ENCODE results near the gene NAALADL2. TPM values are rescaled to one million over a fixed set of nuclear protein-coding genes. Genes with fewer than 3 reads are reported as not detected.

The NAALADL2 gene
- total and polyA plus RNA-seq, 4 donors: 0.28 to 4.6 (median 3.1) TPM

DNA sequence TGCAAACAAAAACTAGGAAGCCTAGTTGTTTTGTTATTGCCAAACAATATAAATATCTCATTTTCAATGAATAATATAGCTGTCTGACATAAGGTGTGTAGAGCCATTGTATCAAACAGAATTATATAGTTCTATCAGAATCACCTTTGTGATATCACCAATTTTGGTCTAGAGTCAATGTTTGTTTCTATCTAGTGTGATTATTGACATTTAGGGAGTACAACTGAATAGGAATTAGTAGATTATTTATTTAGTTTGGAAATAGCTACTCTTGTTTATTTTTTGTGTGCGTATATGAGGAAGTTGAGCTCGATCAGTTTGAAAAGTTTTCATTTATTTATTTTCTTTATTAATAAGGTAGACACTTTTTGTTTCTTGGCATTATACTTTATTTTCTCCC is 389.7 kb downstream of the NAALADL2 start:
- H3K4me3 ChIP-seq (ENCODE audit: low read depth in 1 of 3, low read length in 3 of 3): no peak overlapping the region
- H3K4me1 ChIP-seq (ENCODE audit: control insufficient read depth in 4 of 4, insufficient read depth in 4 of 4, low read length in 3 of 4): no peaks in the 10 kb centered on the region
- H3K27ac ChIP-seq (ENCODE audit: low read depth in 1 of 2, low read length in 2 of 2): no peak overlapping the region
- 30% methylated on average over 2 of the region's 2 CpGs for WGBS
- DNase-seq (ENCODE audit: low spot score): no peak
- H3K9ac ChIP-seq (ENCODE audit: low read depth in 1 of 2, low read length in 2 of 2): no peak overlapping the region
- no peaks in the 10 kb centered on the region for H3K36me3 ChIP-seq (ENCODE audit: control insufficient read depth in 4 of 4, insufficient read depth in 3 of 4, low read depth in 1 of 4, low read length in 3 of 4)
- TF ChIP-seq HNF4A (conservative IDR thresholded peaks at IDR 0.05) (no peak), FOXA2 (IDR thresholded peaks at IDR 0.05) (no peak)
- TF ChIP-seq, protein P1, sequence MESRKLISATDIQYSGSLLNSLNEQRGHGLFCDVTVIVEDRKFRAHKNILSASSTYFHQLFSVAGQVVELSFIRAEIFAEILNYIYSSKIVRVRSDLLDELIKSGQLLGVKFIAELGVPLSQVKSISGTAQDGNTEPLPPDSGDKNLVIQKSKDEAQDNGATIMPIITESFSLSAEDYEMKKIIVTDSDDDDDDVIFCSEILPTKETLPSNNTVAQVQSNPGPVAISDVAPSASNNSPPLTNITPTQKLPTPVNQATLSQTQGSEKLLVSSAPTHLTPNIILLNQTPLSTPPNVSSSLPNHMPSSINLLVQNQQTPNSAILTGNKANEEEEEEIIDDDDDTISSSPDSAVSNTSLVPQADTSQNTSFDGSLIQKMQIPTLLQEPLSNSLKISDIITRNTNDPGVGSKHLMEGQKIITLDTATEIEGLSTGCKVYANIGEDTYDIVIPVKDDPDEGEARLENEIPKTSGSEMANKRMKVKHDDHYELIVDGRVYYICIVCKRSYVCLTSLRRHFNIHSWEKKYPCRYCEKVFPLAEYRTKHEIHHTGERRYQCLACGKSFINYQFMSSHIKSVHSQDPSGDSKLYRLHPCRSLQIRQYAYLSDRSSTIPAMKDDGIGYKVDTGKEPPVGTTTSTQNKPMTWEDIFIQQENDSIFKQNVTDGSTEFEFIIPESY (IDR thresholded peaks at IDR 0.05): no peak
- TF ChIP-seq, protein P2, sequence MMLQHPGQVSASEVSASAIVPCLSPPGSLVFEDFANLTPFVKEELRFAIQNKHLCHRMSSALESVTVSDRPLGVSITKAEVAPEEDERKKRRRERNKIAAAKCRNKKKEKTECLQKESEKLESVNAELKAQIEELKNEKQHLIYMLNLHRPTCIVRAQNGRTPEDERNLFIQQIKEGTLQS (IDR thresholded peaks at IDR 0.05): no peak
- TF ChIP-seq, protein P3, sequence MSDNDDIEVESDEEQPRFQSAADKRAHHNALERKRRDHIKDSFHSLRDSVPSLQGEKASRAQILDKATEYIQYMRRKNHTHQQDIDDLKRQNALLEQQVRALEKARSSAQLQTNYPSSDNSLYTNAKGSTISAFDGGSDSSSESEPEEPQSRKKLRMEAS (IDR thresholded peaks at IDR 0.05): no peak
- TF ChIP-seq, protein P4, sequence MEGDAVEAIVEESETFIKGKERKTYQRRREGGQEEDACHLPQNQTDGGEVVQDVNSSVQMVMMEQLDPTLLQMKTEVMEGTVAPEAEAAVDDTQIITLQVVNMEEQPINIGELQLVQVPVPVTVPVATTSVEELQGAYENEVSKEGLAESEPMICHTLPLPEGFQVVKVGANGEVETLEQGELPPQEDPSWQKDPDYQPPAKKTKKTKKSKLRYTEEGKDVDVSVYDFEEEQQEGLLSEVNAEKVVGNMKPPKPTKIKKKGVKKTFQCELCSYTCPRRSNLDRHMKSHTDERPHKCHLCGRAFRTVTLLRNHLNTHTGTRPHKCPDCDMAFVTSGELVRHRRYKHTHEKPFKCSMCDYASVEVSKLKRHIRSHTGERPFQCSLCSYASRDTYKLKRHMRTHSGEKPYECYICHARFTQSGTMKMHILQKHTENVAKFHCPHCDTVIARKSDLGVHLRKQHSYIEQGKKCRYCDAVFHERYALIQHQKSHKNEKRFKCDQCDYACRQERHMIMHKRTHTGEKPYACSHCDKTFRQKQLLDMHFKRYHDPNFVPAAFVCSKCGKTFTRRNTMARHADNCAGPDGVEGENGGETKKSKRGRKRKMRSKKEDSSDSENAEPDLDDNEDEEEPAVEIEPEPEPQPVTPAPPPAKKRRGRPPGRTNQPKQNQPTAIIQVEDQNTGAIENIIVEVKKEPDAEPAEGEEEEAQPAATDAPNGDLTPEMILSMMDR (IDR thresholded peaks at IDR 0.05; ENCODE audit: low read depth, low read length, missing input control): no peak
- no peaks in the 10 kb centered on the region for H3K9me3 ChIP-seq (ENCODE audit: control insufficient read depth in 4 of 4, low read length in 3 of 4)
- no peaks in the 10 kb centered on the region for H3K27me3 ChIP-seq (ENCODE audit: control insufficient read depth in 4 of 4, insufficient read depth in 4 of 4, low read length in 3 of 4)

DNA sequence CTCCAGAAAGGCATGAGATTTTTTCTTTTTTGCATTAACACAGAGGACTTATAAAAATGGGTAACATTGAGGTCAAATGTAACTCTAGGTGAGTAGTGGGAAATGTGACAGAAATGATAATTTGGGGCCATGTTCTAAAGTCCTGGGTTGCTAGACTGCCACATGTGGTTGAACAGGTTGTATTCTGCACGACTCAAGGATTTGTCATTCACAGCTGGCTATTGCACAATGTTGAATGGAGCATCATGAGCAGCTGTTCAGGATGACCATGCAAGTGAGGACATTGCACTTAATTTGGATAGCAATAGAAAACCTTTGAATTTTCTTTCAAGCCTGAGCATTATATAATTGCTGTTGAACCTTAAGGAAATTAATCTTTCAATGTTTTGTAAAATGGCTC is 396.6 kb downstream of the NAALADL2 start:
- H3K27ac ChIP-seq (ENCODE audit: low read depth in 1 of 2, low read length in 2 of 2): no peak overlapping the region
- H3K36me3 ChIP-seq (ENCODE audit: control insufficient read depth in 4 of 4, insufficient read depth in 3 of 4, low read depth in 1 of 4, low read length in 3 of 4): no peaks in the 10 kb centered on the region
- DNase-seq (ENCODE audit: low spot score): no peak
- 33% methylated on average over 1 of the region's 1 CpG for WGBS
- H3K4me3 ChIP-seq (ENCODE audit: low read depth in 1 of 3, low read length in 3 of 3): no peak overlapping the region
- H3K9ac ChIP-seq (ENCODE audit: low read depth in 1 of 2, low read length in 2 of 2): no peak overlapping the region
- TF ChIP-seq JUND (IDR thresholded peaks at IDR 0.05): no peak
- TF ChIP-seq HNF4G (IDR thresholded peaks at IDR 0.05): no peak
- no peak for TF ChIP-seq RAD21 (IDR thresholded peaks at IDR 0.05)
- TF ChIP-seq, protein P4 (IDR thresholded peaks at IDR 0.05; ENCODE audit: low read depth, low read length, missing input control): no peak
- TF ChIP-seq FOXA1 (IDR thresholded peaks at IDR 0.05): no peak
- TF ChIP-seq, protein P1 (IDR thresholded peaks at IDR 0.05): no peak
- TF ChIP-seq HNF4A (conservative IDR thresholded peaks at IDR 0.05): no peak
- TF ChIP-seq, protein P5, sequence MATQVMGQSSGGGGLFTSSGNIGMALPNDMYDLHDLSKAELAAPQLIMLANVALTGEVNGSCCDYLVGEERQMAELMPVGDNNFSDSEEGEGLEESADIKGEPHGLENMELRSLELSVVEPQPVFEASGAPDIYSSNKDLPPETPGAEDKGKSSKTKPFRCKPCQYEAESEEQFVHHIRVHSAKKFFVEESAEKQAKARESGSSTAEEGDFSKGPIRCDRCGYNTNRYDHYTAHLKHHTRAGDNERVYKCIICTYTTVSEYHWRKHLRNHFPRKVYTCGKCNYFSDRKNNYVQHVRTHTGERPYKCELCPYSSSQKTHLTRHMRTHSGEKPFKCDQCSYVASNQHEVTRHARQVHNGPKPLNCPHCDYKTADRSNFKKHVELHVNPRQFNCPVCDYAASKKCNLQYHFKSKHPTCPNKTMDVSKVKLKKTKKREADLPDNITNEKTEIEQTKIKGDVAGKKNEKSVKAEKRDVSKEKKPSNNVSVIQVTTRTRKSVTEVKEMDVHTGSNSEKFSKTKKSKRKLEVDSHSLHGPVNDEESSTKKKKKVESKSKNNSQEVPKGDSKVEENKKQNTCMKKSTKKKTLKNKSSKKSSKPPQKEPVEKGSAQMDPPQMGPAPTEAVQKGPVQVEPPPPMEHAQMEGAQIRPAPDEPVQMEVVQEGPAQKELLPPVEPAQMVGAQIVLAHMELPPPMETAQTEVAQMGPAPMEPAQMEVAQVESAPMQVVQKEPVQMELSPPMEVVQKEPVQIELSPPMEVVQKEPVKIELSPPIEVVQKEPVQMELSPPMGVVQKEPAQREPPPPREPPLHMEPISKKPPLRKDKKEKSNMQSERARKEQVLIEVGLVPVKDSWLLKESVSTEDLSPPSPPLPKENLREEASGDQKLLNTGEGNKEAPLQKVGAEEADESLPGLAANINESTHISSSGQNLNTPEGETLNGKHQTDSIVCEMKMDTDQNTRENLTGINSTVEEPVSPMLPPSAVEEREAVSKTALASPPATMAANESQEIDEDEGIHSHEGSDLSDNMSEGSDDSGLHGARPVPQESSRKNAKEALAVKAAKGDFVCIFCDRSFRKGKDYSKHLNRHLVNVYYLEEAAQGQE (IDR thresholded peaks at IDR 0.05): no peak
- TF ChIP-seq SP1 (IDR thresholded peaks at IDR 0.05): no peak
- no peak for TF ChIP-seq TAF1 (conservative IDR thresholded peaks at IDR 0.05)
- TF ChIP-seq, protein P2 (IDR thresholded peaks at IDR 0.05): no peak
- no peak for TF ChIP-seq GABPA (IDR thresholded peaks at IDR 0.05 in 1 of 2, conservative IDR thresholded peaks at IDR 0.05 in 1 of 2)
- TF ChIP-seq FOXA2 (IDR thresholded peaks at IDR 0.05): no peak
- H3K4me1 ChIP-seq (ENCODE audit: control insufficient read depth in 4 of 4, insufficient read depth in 4 of 4, low read length in 3 of 4): peaks cover 0 to 3% (median 0%) of the 10 kb centered on the region in 4 donors
- H3K9me3 ChIP-seq (ENCODE audit: control insufficient read depth in 4 of 4, low read length in 3 of 4): no peaks in the 10 kb centered on the region
- H3K27me3 ChIP-seq (ENCODE audit: control insufficient read depth in 4 of 4, insufficient read depth in 4 of 4, low read length in 3 of 4): no peaks in the 10 kb centered on the region

Data from liver (tissue), 9 donors.